ENCODE results near the gene B4GAT1. TPM values are rescaled to one million over a fixed set of nuclear protein-coding genes. Genes with fewer than 3 reads are reported as not detected.

The B4GAT1 gene
- total and polyA plus RNA-seq, 10 donors: 4.3 to 23.4 (median 10.5) TPM

DNA sequence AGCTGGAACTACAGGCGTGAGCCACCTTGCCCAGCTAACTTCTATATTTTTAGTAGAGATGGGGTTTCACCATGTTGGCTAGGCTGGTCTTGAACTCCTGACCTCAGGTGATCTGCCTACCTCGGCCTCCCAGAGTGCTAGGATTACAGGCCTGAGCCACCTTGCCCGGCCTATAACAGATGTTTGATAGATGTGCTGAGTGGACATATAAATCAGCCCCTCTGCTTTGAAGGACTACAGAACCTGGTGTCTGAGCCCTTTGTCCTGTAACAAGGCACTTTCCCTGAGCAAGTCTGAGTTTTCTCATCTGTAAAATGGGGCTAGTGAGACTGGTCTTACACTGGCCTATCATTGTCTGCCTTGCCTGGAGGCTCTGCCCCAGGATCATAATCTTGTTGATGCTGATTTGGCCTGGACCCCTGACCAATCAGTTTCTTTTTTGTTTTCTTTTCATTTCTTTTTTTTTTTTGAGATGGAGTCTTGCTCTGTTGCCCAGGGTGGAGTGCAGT, 18.2 kb downstream of the B4GAT1 start:
- Histone ChIP-seq H3K4me3 (no peak overlapping the region), H3K36me3 (peaks cover 0 to 31% (median 11%) of the 10 kb centered on the region in 6 donors), H3K27ac (peak overlapping the region in 5 of 8 donors; percentile 44 to 71 (median 59)), H3K9me3 (no peaks in the 10 kb centered on the region), H3K27me3 (replicated peaks in 1 of 7) (no peaks in the 10 kb centered on the region), H3K4me1 (peaks cover 16 to 59% (median 41%) of the 10 kb centered on the region in 6 donors)
- 81 to 95% (median 86%) methylated on average over 3 of the region's 3 CpGs for WGBS, 5 donors
- DNase-seq: peak; percentile 28
- TF ChIP-seq, protein P1, sequence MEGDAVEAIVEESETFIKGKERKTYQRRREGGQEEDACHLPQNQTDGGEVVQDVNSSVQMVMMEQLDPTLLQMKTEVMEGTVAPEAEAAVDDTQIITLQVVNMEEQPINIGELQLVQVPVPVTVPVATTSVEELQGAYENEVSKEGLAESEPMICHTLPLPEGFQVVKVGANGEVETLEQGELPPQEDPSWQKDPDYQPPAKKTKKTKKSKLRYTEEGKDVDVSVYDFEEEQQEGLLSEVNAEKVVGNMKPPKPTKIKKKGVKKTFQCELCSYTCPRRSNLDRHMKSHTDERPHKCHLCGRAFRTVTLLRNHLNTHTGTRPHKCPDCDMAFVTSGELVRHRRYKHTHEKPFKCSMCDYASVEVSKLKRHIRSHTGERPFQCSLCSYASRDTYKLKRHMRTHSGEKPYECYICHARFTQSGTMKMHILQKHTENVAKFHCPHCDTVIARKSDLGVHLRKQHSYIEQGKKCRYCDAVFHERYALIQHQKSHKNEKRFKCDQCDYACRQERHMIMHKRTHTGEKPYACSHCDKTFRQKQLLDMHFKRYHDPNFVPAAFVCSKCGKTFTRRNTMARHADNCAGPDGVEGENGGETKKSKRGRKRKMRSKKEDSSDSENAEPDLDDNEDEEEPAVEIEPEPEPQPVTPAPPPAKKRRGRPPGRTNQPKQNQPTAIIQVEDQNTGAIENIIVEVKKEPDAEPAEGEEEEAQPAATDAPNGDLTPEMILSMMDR (IDR thresholded peaks at IDR 0.05 in 8 of 11, conservative IDR thresholded peaks at IDR 0.05 in 3 of 11): no peak
- TF ChIP-seq POLR2A (IDR thresholded peaks at IDR 0.05) (no peak), POLR2AphosphoS5 (IDR thresholded peaks at IDR 0.05) (no peak)
- intact Hi-C loops (cut with DNase I; ENCODE audit: low total_unique reads): loop anchor here (2.0 kb wide), 1 partner anchor 16 kb away; no protein-coding TSS in a partner anchor

DNA sequence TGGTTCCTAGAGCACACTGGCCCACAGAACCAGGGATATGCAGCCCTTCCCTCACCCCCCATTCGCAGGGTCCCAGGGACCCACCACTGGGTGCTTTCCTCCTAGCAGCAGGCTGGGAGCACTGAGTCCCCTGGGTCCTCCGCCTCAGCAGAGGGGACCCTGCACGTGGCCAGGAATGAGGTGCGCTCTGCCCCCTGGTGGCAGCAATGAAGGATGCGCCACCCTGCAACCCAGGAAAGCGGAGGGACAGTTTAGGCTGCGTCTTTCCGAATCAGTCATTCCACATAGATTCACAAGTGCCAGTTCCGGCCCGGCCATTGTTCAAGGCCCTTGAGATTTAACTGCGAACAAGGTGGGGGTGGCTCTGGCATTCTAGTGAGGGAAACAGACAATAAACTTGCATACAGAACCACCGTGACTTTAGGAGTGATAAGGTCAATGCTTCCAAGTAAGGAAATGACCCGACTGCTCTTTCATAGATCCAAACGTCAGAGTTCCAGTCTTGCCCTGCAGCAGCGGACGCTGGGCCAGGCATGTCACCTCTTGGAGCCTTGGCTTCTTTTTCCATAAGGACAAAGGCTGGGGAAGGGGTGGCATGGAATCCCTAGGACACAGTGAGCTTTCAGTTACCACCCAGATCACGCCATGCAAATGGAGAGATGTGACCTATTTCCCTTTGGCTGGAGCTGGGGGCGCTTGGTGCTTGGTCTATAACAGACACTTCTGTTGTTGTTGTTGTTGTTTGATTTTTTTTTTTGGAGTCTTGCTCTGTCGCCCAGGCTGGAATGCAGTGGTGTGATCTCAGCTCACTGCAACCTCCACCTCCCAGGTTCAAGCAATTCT, 18.9 kb downstream of the B4GAT1 start:
- Histone ChIP-seq H3K4me3 (peak overlapping the region in 1 of 8 donors; percentile 31), H3K9me3 (no peaks in the 10 kb centered on the region), H3K36me3 (peaks cover 0 to 24% (median 11%) of the 10 kb centered on the region in 6 donors), H3K27me3 (replicated peaks in 1 of 7) (no peaks in the 10 kb centered on the region), H3K27ac (peak overlapping the region in 6 of 8 donors; percentile 32 to 71 (median 54)), H3K4me1 (peaks cover 16 to 59% (median 41%) of the 10 kb centered on the region in 6 donors)
- peak; percentile 93 for DNase-seq
- intact Hi-C loops (cut with DNase I; ENCODE audit: low total_unique reads): loop anchor here (2.0 kb wide), 1 partner anchor 16 kb away; no protein-coding TSS in a partner anchor
- WGBS, 5 donors: 8 to 13% (median 12%) methylated on average over 13 to 19 of the region's 19 CpGs
- no peak for TF ChIP-seq POLR2A (IDR thresholded peaks at IDR 0.05)
- peak; percentile 72 to 81 (median 74) for TF ChIP-seq POLR2AphosphoS5 (IDR thresholded peaks at IDR 0.05)
- TF ChIP-seq, protein P1 (IDR thresholded peaks at IDR 0.05 in 8 of 11, conservative IDR thresholded peaks at IDR 0.05 in 3 of 11): peak; percentile 97 to 99 (median 98)

DNA sequence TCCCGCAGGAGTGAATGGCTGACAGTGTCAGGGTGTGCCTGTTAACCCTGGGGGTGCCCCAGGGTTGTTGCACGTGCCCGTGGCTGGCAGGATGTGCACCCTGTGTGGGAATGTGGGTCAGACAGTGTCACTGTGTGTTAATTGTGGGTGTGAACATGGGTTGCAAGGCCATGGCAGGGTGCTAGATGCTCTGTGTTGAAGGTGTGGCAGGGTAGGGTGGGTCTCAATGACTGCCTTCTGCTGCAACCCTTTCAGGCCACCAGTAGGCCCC, 19.5 kb downstream of the B4GAT1 start:
- Histone ChIP-seq H3K27me3 (replicated peaks in 1 of 7) (no peaks in the 10 kb centered on the region), H3K4me3 (peak overlapping the region in 1 of 8 donors; percentile 31), H3K27ac (peak overlapping the region in 5 of 8 donors; percentile 44 to 71 (median 59)), H3K36me3 (peaks cover 0 to 18% (median 9%) of the 10 kb centered on the region in 6 donors), H3K9me3 (no peaks in the 10 kb centered on the region), H3K4me1 (peaks cover 16 to 59% (median 41%) of the 10 kb centered on the region in 6 donors)
- intact Hi-C loops (cut with DNase I; ENCODE audit: low total_unique reads): loop anchor here (2.0 kb wide), 1 partner anchor 15 kb away; no protein-coding TSS in a partner anchor
- DNase-seq: no peak
- 37 to 67% (median 58%) methylated on average over 2 to 3 of the region's 3 CpGs for WGBS, 5 donors
- TF ChIP-seq, protein P1 (IDR thresholded peaks at IDR 0.05 in 8 of 11, conservative IDR thresholded peaks at IDR 0.05 in 3 of 11): no peak
- no peak for TF ChIP-seq POLR2A (IDR thresholded peaks at IDR 0.05)
- TF ChIP-seq POLR2AphosphoS5 (IDR thresholded peaks at IDR 0.05): no peak

Data from spleen (tissue), 11 donors.